ENCODE results near the gene SHC4. TPM values are rescaled to one million over a fixed set of nuclear protein-coding genes. Genes with fewer than 3 reads are reported as not detected.

Gene SHC4
- polyA plus RNA-seq, 1 donor (not counting 4 experiments of a cell fraction or from before 2014, with no cell fraction given): 0.94 TPM

GRCh38 chr15:48986240-48986639 lies 22.5 kb upstream of the SHC4 start:
- FAIRE-seq (no peak), DNase-seq (ENCODE audit: low read depth, low spot score) (no peak)
- Histone ChIP-seq H3K4me1 (ENCODE audit: control insufficient read depth, extremely low read depth, insufficient read depth, low read length) (no peaks in the 10 kb centered on the region), H4K20me1 (ENCODE audit: control insufficient read depth, extremely low read depth, insufficient read depth, low read length) (no peaks in the 10 kb centered on the region), H3K79me2 (ENCODE audit: control insufficient read depth, insufficient read depth, low read length) (no peaks in the 10 kb centered on the region), H2AFZ (ENCODE audit: control insufficient read depth, low read length) (no peak overlapping the region), H3K27ac (ENCODE audit: control insufficient read depth, insufficient read depth, low read length) (no peak overlapping the region), H3K9me3 (ENCODE audit: control insufficient read depth, low read depth, low read length) (no peaks in the 10 kb centered on the region), H3K9ac (ENCODE audit: control insufficient read depth, extremely low read depth, insufficient read depth, low read length) (no peak overlapping the region), H3K4me2 (ENCODE audit: control insufficient read depth, extremely low read depth, insufficient read depth, low read depth, low read length) (no peak overlapping the region), H3K9me1 (ENCODE audit: control insufficient read depth, extremely low read depth, insufficient read depth, low read length) (no peaks in the 10 kb centered on the region), H3K27me3 (ENCODE audit: control insufficient read depth, extremely low read depth, insufficient read depth, low read length) (no peaks in the 10 kb centered on the region), H3K36me3 (ENCODE audit: control insufficient read depth in 2 of 2, extremely low read depth in 1 of 2, insufficient read depth in 2 of 2, low read length in 2 of 2) (no peaks in the 10 kb centered on the region), H3K4me3 (ENCODE audit: control insufficient read depth in 2 of 3, extremely low read depth in 1 of 3, insufficient read depth in 2 of 3, low read depth in 1 of 3, low read length in 3 of 3) (no peak overlapping the region)
- no peak for TF ChIP-seq EZH2 (IDR thresholded peaks at IDR 0.05; ENCODE audit: low read length)
- TF ChIP-seq CTCF (optimal IDR thresholded peaks at IDR 0.05 in 1 of 3, IDR thresholded peaks at IDR 0.05 in 1 of 3, conservative IDR thresholded peaks at IDR 0.05 in 1 of 3; ENCODE audit: extremely low read depth in 1 of 3, insufficient read depth in 2 of 3, low read length in 3 of 3): no peak
- dilution Hi-C loops (cut with MboI; ENCODE audit: extremely low pct_ligation_motif_present, low sequenced_read_pairs): no loop called here

- Histone ChIP-seq H4K20me1 (ENCODE audit: control insufficient read depth, extremely low read depth, insufficient read depth, low read length) (no peaks in the 10 kb centered on the region), H3K9me3 (ENCODE audit: control insufficient read depth, low read depth, low read length) (no peaks in the 10 kb centered on the region), H3K9me1 (ENCODE audit: control insufficient read depth, extremely low read depth, insufficient read depth, low read length) (no peaks in the 10 kb centered on the region), H3K4me3 (ENCODE audit: control insufficient read depth in 2 of 3, extremely low read depth in 1 of 3, insufficient read depth in 2 of 3, low read depth in 1 of 3, low read length in 3 of 3) (no peak overlapping the region), H3K4me2 (ENCODE audit: control insufficient read depth, extremely low read depth, insufficient read depth, low read depth, low read length) (no peak overlapping the region), H2AFZ (ENCODE audit: control insufficient read depth, low read length) (no peak overlapping the region), H3K79me2 (ENCODE audit: control insufficient read depth, insufficient read depth, low read length) (no peaks in the 10 kb centered on the region), H3K27me3 (ENCODE audit: control insufficient read depth, extremely low read depth, insufficient read depth, low read length) (no peaks in the 10 kb centered on the region), H3K4me1 (ENCODE audit: control insufficient read depth, extremely low read depth, insufficient read depth, low read length) (no peaks in the 10 kb centered on the region), H3K27ac (ENCODE audit: control insufficient read depth, insufficient read depth, low read length) (no peak overlapping the region), H3K36me3 (ENCODE audit: control insufficient read depth in 2 of 2, extremely low read depth in 1 of 2, insufficient read depth in 2 of 2, low read length in 2 of 2) (no peaks in the 10 kb centered on the region), H3K9ac (ENCODE audit: control insufficient read depth, extremely low read depth, insufficient read depth, low read length) (no peak overlapping the region)
- dilution Hi-C loops (cut with MboI; ENCODE audit: extremely low pct_ligation_motif_present, low sequenced_read_pairs): no loop called here
- DNase-seq (ENCODE audit: low read depth, low spot score): no peak
- FAIRE-seq: no peak
- TF ChIP-seq CTCF (optimal IDR thresholded peaks at IDR 0.05 in 1 of 3, IDR thresholded peaks at IDR 0.05 in 1 of 3, conservative IDR thresholded peaks at IDR 0.05 in 1 of 3; ENCODE audit: extremely low read depth in 1 of 3, insufficient read depth in 2 of 3, low read length in 3 of 3): no peak
- no peak for TF ChIP-seq EZH2 (IDR thresholded peaks at IDR 0.05; ENCODE audit: low read length)
These were observed 21.8 kb upstream of the SHC4 start for GRCh38 chr15:48985516-48985915.
